RWPE2 (cell line): Measurements from ENCODE around the gene ZNF598.
"Not testable (repeated sequence)": the region's sequence is repeated elsewhere in the genome, so short reads cannot be mapped to it uniquely, and the experiment has no call there.

Experiments used
- ATAC-seq: fragments of 200-7000 bp; cut with Tn5 transposase; 3 replicates; pipeline ENCODE4 v1.9.1; 2021; ENCODE audit warnings: low read depth
- DNase-seq: peaks from one replicate; pipeline ENCODE4 v3.0.0-alpha.2; 2020; ENCODE audit warnings: low spot score
- H3K27ac ChIP-seq: fragments of 450-650 bp; 2 replicates; pipeline ENCODE4 v1.5.1; 2017; ENCODE audit warnings: mild to moderate bottlenecking; ENCODE audit not compliant: poor library complexity, severe bottlenecking
- H3K27me3 ChIP-seq: fragments of 250-450 bp; sonication (Bioruptor Pico); 2 replicates; pipeline ENCODE4 v1.5.1; 2021; ENCODE audit warnings: mild to moderate bottlenecking, moderate library complexity; ENCODE audit not compliant: insufficient read depth, poor library complexity, severe bottlenecking
- H3K36me3 ChIP-seq: fragments of 250-450 bp; sonication (Bioruptor Pico); 2 replicates; pipeline ENCODE4 v1.5.1; 2020; ENCODE audit warnings: low read depth, mild to moderate bottlenecking, moderate library complexity
- H3K4me1 ChIP-seq: fragments of 250-450 bp; sonication (Bioruptor Pico); 2 replicates; pipeline ENCODE4 v1.5.1; 2021; ENCODE audit warnings: mild to moderate bottlenecking, moderate library complexity; ENCODE audit not compliant: insufficient read depth, poor library complexity, severe bottlenecking
- H3K4me3 ChIP-seq: fragments of 250-450 bp; sonication (Bioruptor Pico); 2 replicates; pipeline ENCODE4 v1.5.1; 2021; ENCODE audit warnings: mild to moderate bottlenecking, moderate library complexity; ENCODE audit not compliant: severe bottlenecking
- H3K9me3 ChIP-seq: fragments of 250-450 bp; sonication (Bioruptor Pico); 2 replicates; pipeline ENCODE4 v1.5.1; 2021; ENCODE audit warnings: mild to moderate bottlenecking, moderate library complexity; ENCODE audit not compliant: severe bottlenecking
- CTCF ChIP-seq: fragments of 450-650 bp; IDR thresholded peaks from one replicate; pipeline ENCODE4 v1.5.1; 2017; ENCODE audit warnings: mild to moderate bottlenecking, moderate library complexity; ENCODE audit not compliant: poor library complexity, severe bottlenecking

Gene ZNF598

GRCh38 chr16:1961651-1962067, 48.0 kb downstream of the ZNF598 start:
- no peaks in the 10 kb centered on the region for H3K27me3 ChIP-seq
- no peaks in the 10 kb centered on the region for H3K9me3 ChIP-seq
- H3K4me1 ChIP-seq, result peaks cover 14% of the 10 kb centered on the region
- DNase-seq (peak; percentile 59), ATAC-seq (peak; percentile 0; the same call in 2 of the 3 replicates)
- TF ChIP-seq CTCF, result no peak
- peaks cover 38% of the 10 kb centered on the region for H3K36me3 ChIP-seq
- H3K4me3 ChIP-seq, result no peak overlapping the region
- H3K27ac ChIP-seq, result peak overlapping the region; percentile 93

GRCh38 chr16:1960665-1961630, 48.7 kb downstream of the ZNF598 start:
- no peaks in the 10 kb centered on the region for H3K9me3 ChIP-seq
- H3K4me1 ChIP-seq, result peaks cover 14% of the 10 kb centered on the region
- peak overlapping the region; percentile 93 for H3K27ac ChIP-seq
- H3K36me3 ChIP-seq, result peaks cover 38% of the 10 kb centered on the region
- DNase-seq (peak; percentile 65), ATAC-seq (peak; percentile 39)
- TF ChIP-seq CTCF, result no peak
- peak overlapping the region; percentile 58 for H3K4me3 ChIP-seq
- no peaks in the 10 kb centered on the region for H3K27me3 ChIP-seq

GRCh38 chr16:1959269-1960039, 50.2 kb downstream of the ZNF598 start, which contains the start of gene NDUFB10:
Gene NDUFB10, plus strand, starts transcription at chr16:1959538. Its CDS starts 87 bp downstream, at chr16:1959625.
- Histone ChIP-seq H3K36me3 (peaks cover 33% of the 10 kb centered on the region), H3K27me3 (no peaks in the 10 kb centered on the region), H3K27ac (peak within 1 kb of the TSS; percentile 93), H3K4me3 (peak within 1 kb of the TSS; percentile 58), H3K9me3 (no peaks in the 10 kb centered on the region), H3K4me1 (peaks cover 14% of the 10 kb centered on the region)
- peak; percentile 94 for TF ChIP-seq CTCF
- ATAC-seq (peak; percentile 66), DNase-seq (peak; percentile 91)

GRCh38 chr16:1958715-1959268, 50.8 kb downstream of the ZNF598 start:
- Histone ChIP-seq H3K4me3 (peak overlapping the region; percentile 58), H3K27ac (peak overlapping the region; percentile 93), H3K36me3 (peaks cover 27% of the 10 kb centered on the region), H3K4me1 (peaks cover 14% of the 10 kb centered on the region), H3K27me3 (no peaks in the 10 kb centered on the region), H3K9me3 (no peaks in the 10 kb centered on the region)
- no peak for TF ChIP-seq CTCF
- DNase-seq (peak; percentile 51), ATAC-seq (no peak)

GRCh38 chr16:1958143-1958491, 51.5 kb downstream of the ZNF598 start:
- not testable (repeated sequence) for H3K4me3 ChIP-seq, H3K9me3 ChIP-seq, H3K27ac ChIP-seq, ATAC-seq, H3K27me3 ChIP-seq
- DNase-seq, result peak; percentile 33
- H3K36me3 ChIP-seq, result peaks cover 20% of the 10 kb centered on the region
- peaks cover 14% of the 10 kb centered on the region for H3K4me1 ChIP-seq

GRCh38 chr16:1957434-1958142, 52.0 kb downstream of the ZNF598 start:
- H3K27ac ChIP-seq, H3K4me1 ChIP-seq, H3K27me3 ChIP-seq, ATAC-seq, H3K4me3 ChIP-seq, H3K9me3 ChIP-seq: not testable (repeated sequence)
- peak; percentile 49 for DNase-seq
- peaks cover 15% of the 10 kb centered on the region for H3K36me3 ChIP-seq
